ENCODE data around the gene NTN3. TPM values are rescaled to one million over a fixed set of nuclear protein-coding genes. Genes with fewer than 3 reads are reported as not detected.
A peak's percentile ranks its signal among the peaks of the same experiment; 100 is the strongest.

NTN3 gene
- total RNA-seq, 1 donor: 0.36 TPM

- H3K27ac ChIP-seq (ENCODE audit: low read depth, low read length): no peak overlapping the region
- no peaks in the 10 kb centered on the region for H3K27me3 ChIP-seq (ENCODE audit: insufficient read depth, low read length)
- peaks cover 4% of the 10 kb centered on the region for H3K4me1 ChIP-seq (ENCODE audit: insufficient read depth, low read length)
- no peaks in the 10 kb centered on the region for H3K9me3 ChIP-seq (ENCODE audit: low read depth, low read length)
- H3K36me3 ChIP-seq (ENCODE audit: insufficient read depth, low read length): peaks cover 57% of the 10 kb centered on the region
- TF ChIP-seq CTCF (IDR thresholded peaks at IDR 0.05; ENCODE audit: extremely low read depth, low read depth, low read length): no peak
- H4K20me1 ChIP-seq (ENCODE audit: insufficient read depth, low read length): peaks cover 3% of the 10 kb centered on the region
- no peak overlapping the region for H3K4me3 ChIP-seq (ENCODE audit: insufficient read depth, low read length)
- DNase-seq (ENCODE audit: insufficient read length, low spot score, missing footprints): peak; percentile 17
- H3K79me2 ChIP-seq (ENCODE audit: insufficient read depth, low read length): no peaks in the 10 kb centered on the region
- H3K4me2 ChIP-seq (ENCODE audit: insufficient read depth, low read length): no peak overlapping the region
- H2AFZ ChIP-seq (ENCODE audit: low read length): no peak overlapping the region
These were observed 27.5 kb upstream of the NTN3 start for GRCh38 chr16:2443555-2443954.

GRCh38 chr16:2447920-2448583 lies 23.0 kb upstream of the NTN3 start:
- Histone ChIP-seq H2AFZ (ENCODE audit: low read length) (no peak overlapping the region), H3K4me1 (ENCODE audit: insufficient read depth, low read length) (peaks cover 4% of the 10 kb centered on the region), H3K27me3 (ENCODE audit: insufficient read depth, low read length) (no peaks in the 10 kb centered on the region), H3K4me2 (ENCODE audit: insufficient read depth, low read length) (no peak overlapping the region), H3K79me2 (ENCODE audit: insufficient read depth, low read length) (no peaks in the 10 kb centered on the region), H3K36me3 (ENCODE audit: insufficient read depth, low read length) (peaks cover 65% of the 10 kb centered on the region), H3K9me3 (ENCODE audit: low read depth, low read length) (no peaks in the 10 kb centered on the region), H3K4me3 (ENCODE audit: insufficient read depth, low read length) (no peak overlapping the region), H4K20me1 (ENCODE audit: insufficient read depth, low read length) (peaks cover 9% of the 10 kb centered on the region), H3K27ac (ENCODE audit: low read depth, low read length) (no peak overlapping the region)
- TF ChIP-seq CTCF (IDR thresholded peaks at IDR 0.05; ENCODE audit: extremely low read depth, low read depth, low read length): no peak
- no peak for DNase-seq (ENCODE audit: insufficient read length, low spot score, missing footprints)

- DNase-seq (ENCODE audit: insufficient read length, low spot score, missing footprints): no peak
- H3K27me3 ChIP-seq (ENCODE audit: insufficient read depth, low read length): no peaks in the 10 kb centered on the region
- H3K4me3 ChIP-seq (ENCODE audit: insufficient read depth, low read length): no peak overlapping the region
- H3K36me3 ChIP-seq (ENCODE audit: insufficient read depth, low read length): peaks cover 59% of the 10 kb centered on the region
- no peak overlapping the region for H2AFZ ChIP-seq (ENCODE audit: low read length)
- H3K4me1 ChIP-seq (ENCODE audit: insufficient read depth, low read length): peaks cover 4% of the 10 kb centered on the region
- peaks cover 9% of the 10 kb centered on the region for H4K20me1 ChIP-seq (ENCODE audit: insufficient read depth, low read length)
- H3K79me2 ChIP-seq (ENCODE audit: insufficient read depth, low read length): no peaks in the 10 kb centered on the region
- no peak overlapping the region for H3K4me2 ChIP-seq (ENCODE audit: insufficient read depth, low read length)
- TF ChIP-seq CTCF (IDR thresholded peaks at IDR 0.05; ENCODE audit: extremely low read depth, low read depth, low read length): no peak
- no peaks in the 10 kb centered on the region for H3K9me3 ChIP-seq (ENCODE audit: low read depth, low read length)
- H3K27ac ChIP-seq (ENCODE audit: low read depth, low read length): no peak overlapping the region
These were observed 22.0 kb upstream of the NTN3 start for GRCh38 chr16:2449118-2449517.

- H3K36me3 ChIP-seq (ENCODE audit: insufficient read depth, low read length): peaks cover 54% of the 10 kb centered on the region
- H4K20me1 ChIP-seq (ENCODE audit: insufficient read depth, low read length): peaks cover 9% of the 10 kb centered on the region
- no peaks in the 10 kb centered on the region for H3K79me2 ChIP-seq (ENCODE audit: insufficient read depth, low read length)
- H3K4me3 ChIP-seq (ENCODE audit: insufficient read depth, low read length): no peak overlapping the region
- H2AFZ ChIP-seq (ENCODE audit: low read length): no peak overlapping the region
- no peaks in the 10 kb centered on the region for H3K9me3 ChIP-seq (ENCODE audit: low read depth, low read length)
- no peak for DNase-seq (ENCODE audit: insufficient read length, low spot score, missing footprints)
- H3K27ac ChIP-seq (ENCODE audit: low read depth, low read length): no peak overlapping the region
- no peak for TF ChIP-seq CTCF (IDR thresholded peaks at IDR 0.05; ENCODE audit: extremely low read depth, low read depth, low read length)
- H3K27me3 ChIP-seq (ENCODE audit: insufficient read depth, low read length): no peaks in the 10 kb centered on the region
- peaks cover 4% of the 10 kb centered on the region for H3K4me1 ChIP-seq (ENCODE audit: insufficient read depth, low read length)
- H3K4me2 ChIP-seq (ENCODE audit: insufficient read depth, low read length): no peak overlapping the region
These were observed 20.6 kb upstream of the NTN3 start for GRCh38 chr16:2450535-2450934.
